ENCODE measurements around the gene TMEM41A. TPM values are rescaled to one million over a fixed set of nuclear protein-coding genes. Genes with fewer than 3 reads are reported as not detected.

The TMEM41A gene
- 12.2 and 13.4 TPM in 2 replicates for total RNA-seq

- H3K4me3 ChIP-seq (ENCODE audit: low read depth, low read length) = peak within 1 kb of the TSS; percentile 98
- DNase-seq (ENCODE audit: low read depth) = peak; percentile 86
- TF ChIP-seq CTCF (IDR thresholded peaks at IDR 0.05; ENCODE audit: insufficient read depth, low read depth, low read length) = no peak
Observed at GRCh38 chr3:185498503-185499396, at the start of gene TMEM41A. TSS of gene TMEM41A (minus strand) at chr3:185499035. CDS start at chr3:185498961, 74 bp downstream.

DNA sequence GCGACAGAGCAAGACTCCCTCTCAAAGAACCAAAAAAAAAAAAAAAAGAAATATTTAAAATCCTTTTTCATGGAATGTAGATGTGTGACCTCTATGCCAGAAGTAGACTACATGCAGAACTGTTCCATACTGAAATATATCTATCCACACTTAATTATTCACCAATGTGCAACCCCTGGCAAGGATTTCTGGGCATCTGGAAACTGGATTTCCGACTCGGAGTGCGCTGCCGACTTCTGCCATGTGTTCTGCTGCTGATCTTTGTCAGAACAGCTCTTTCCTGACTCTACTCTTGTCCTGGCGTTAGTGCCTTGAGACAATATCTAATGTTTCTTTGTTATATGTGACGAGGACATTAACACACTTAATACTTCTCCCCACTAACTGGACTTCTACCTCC, 41.9 kb upstream of the TMEM41A start:
- no peak for TF ChIP-seq CTCF (IDR thresholded peaks at IDR 0.05; ENCODE audit: insufficient read depth, low read depth, low read length)
- H3K4me3 ChIP-seq (ENCODE audit: low read depth, low read length) = no peak overlapping the region
- no peak for DNase-seq (ENCODE audit: low read depth)

- H3K4me3 ChIP-seq (ENCODE audit: low read depth, low read length) = no peak overlapping the region
- TF ChIP-seq CTCF (IDR thresholded peaks at IDR 0.05; ENCODE audit: insufficient read depth, low read depth, low read length) = no peak
- no peak for DNase-seq (ENCODE audit: low read depth)
Observed at GRCh38 chr3:185539934-185540333, 41.1 kb upstream of the TMEM41A start.

DNA sequence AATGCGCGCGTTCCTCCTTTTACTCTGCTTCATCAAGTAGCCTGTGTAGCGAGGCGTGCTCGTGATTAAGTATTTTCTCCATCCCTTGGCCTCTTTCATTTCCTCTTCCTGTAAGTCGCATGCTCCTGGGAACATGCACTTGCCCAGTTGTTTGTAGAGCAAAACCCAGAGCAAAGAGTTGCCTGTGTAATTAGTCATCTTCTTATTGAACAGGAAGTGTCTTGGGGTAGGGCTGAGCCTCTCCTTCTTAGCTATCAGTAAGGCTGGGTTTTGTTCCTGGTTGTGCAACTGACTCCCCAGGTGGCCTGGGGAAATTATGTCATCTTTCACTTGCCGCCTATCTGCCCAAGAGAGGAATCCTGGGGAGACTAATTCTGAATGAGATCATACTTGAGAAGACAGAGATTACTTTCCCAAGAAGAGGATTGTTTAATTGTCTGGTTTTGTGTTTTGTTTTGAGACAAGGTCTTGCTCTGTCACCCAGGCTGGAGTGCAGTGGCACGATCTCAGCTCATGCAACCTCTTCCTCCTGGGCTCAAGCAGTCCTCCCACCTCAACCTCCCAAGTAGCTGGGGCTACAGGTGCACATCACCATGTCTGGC, 38.6 kb upstream of the TMEM41A start:
- DNase-seq (ENCODE audit: low read depth) = peak; percentile 70

DNA sequence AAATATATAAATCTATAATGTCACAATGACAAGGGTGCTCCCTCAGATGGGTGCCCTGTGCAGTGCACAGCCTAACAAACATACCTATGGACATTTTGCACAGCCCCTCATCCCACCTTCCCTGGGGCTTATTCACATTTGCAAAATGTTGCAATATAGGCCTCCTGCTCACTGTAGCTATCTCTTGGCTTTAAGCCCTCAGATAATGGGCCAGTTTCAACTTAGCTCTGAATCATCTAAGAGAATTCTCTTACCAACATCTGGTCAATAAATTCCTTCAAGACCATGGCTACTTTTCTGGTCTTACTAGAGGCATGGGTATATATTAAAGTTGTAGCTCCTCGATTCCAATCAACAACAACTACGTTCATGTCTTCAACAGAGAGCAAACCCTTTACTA, 35.7 kb upstream of the TMEM41A start:
- DNase-seq (ENCODE audit: low read depth) = peak; percentile 54
- TF ChIP-seq CTCF (IDR thresholded peaks at IDR 0.05; ENCODE audit: insufficient read depth, low read depth, low read length) = no peak

More for the DNA sequence above, 38.6 kb upstream of the TMEM41A start:
- H3K4me3 ChIP-seq (ENCODE audit: low read depth, low read length) = no peak overlapping the region
- no peak for TF ChIP-seq CTCF (IDR thresholded peaks at IDR 0.05; ENCODE audit: insufficient read depth, low read depth, low read length)

GRCh38 chr3:185532901-185533300, 34.1 kb upstream of the TMEM41A start:
- no peak for DNase-seq (ENCODE audit: low read depth)
- no peak overlapping the region for H3K4me3 ChIP-seq (ENCODE audit: low read depth, low read length)
- no peak for TF ChIP-seq CTCF (IDR thresholded peaks at IDR 0.05; ENCODE audit: insufficient read depth, low read depth, low read length)

More for the DNA sequence above, 35.7 kb upstream of the TMEM41A start:
- H3K4me3 ChIP-seq (ENCODE audit: low read depth, low read length) = no peak overlapping the region
